GM20000 (cell line): Measurements from ENCODE around the gene ZNF202.
"Not testable (repeated sequence)": the region's sequence is repeated elsewhere in the genome, so short reads cannot be mapped to it uniquely, and the experiment has no call there.

Experiments
- DNase-seq: peaks from one replicate; pipeline ENCODE4 v3.0.0; 2012; ENCODE audit warnings: low spot score
- CTCF ChIP-seq: IDR thresholded peaks from 2 replicates; pipeline ENCODE4 v1.5.1; 2012; ENCODE audit warnings: mild to moderate bottlenecking, control low read depth; ENCODE audit errors: extremely low read depth, missing control alignments

The ZNF202 gene

GRCh38 chr11:123755344-123755743 is 13.9 kb upstream of the ZNF202 start:
- no peak for TF ChIP-seq CTCF
- DNase-seq, result no peak

GRCh38 chr11:123754101-123754568 is 12.7 kb upstream of the ZNF202 start, which contains the start of gene OR6X1:
OR6X1 (minus strand) TSS chr11:123754518; CDS start chr11:123754518, 0 bp downstream.
- DNase-seq, result no peak
- TF ChIP-seq CTCF, result no peak

GRCh38 chr11:123753110-123753509 is 11.7 kb upstream of the ZNF202 start:
- no peak for TF ChIP-seq CTCF

GRCh38 chr11:123751781-123752180 is 10.3 kb upstream of the ZNF202 start:
- TF ChIP-seq CTCF, result no peak
- no peak for DNase-seq

More at GRCh38 chr11:123753110-123753509, 11.7 kb upstream of the ZNF202 start:
- no peak for DNase-seq

- not testable (repeated sequence) for DNase-seq
Observed at GRCh38 chr11:123748349-123748748, 6.9 kb upstream of the ZNF202 start.

GRCh38 chr11:123745764-123746451 is 4.4 kb upstream of the ZNF202 start:
- no peak for DNase-seq
- no peak for TF ChIP-seq CTCF

GRCh38 chr11:123742724-123743120 is 1.3 kb upstream of the ZNF202 start:
- no peak for TF ChIP-seq CTCF
- no peak for DNase-seq
